CD4-positive, alpha-beta memory T cell (primary cell): ENCODE data around the gene ZNRF1. TPM values are rescaled to one million over a fixed set of nuclear protein-coding genes. Genes with fewer than 3 reads are reported as not detected.

ENCODE experiments used
- CTCF ChIA-PET: fragments of 350-600 bp; sonication (Branson Sonifier 250); formaldehyde crosslinking; loops from one replicate; lab custom pipeline; 2021; ENCODE audit warnings: inconsistent platforms; ENCODE audit not compliant: partially characterized antibody; lab: Charles Lee
- POLR2A ChIA-PET: fragments of 350-600 bp; sonication (Branson Sonifier 250); formaldehyde crosslinking; loops from one replicate; lab custom pipeline; 2021; ENCODE audit not compliant: partially characterized antibody; lab: Charles Lee
- DNase-seq, 5 donors: peaks; one replicate each; pipeline versions ENCODE4 v3.0.0 to v3.0.0-alpha.2; 2020 to 2022; ENCODE audit warnings: mixed read lengths in 1 of 5
- H3K27ac ChIP-seq: one replicate; pipeline ENCODE4 v1.7.0; 2013; ENCODE audit warnings: low read depth, low read length
- H3K27me3 ChIP-seq: 2 replicates; pipeline ENCODE4 v1.7.0; 2013; ENCODE audit warnings: mild to moderate bottlenecking, low read length, moderate library complexity; ENCODE audit not compliant: insufficient read depth
- H3K36me3 ChIP-seq: 2 replicates; pipeline ENCODE4 v1.7.0; 2013; ENCODE audit warnings: mild to moderate bottlenecking, low read length, moderate library complexity; ENCODE audit not compliant: insufficient read depth
- H3K4me1 ChIP-seq: 2 replicates; pipeline ENCODE4 v1.7.0; 2013; ENCODE audit warnings: mild to moderate bottlenecking, low read length, moderate library complexity; ENCODE audit not compliant: insufficient read depth
- H3K4me3 ChIP-seq, 2 donors: one replicate each; pipeline ENCODE4 v1.7.0; 2013; ENCODE audit warnings: low read length in 2 of 2, mild to moderate bottlenecking in 1 of 2
- H3K9me3 ChIP-seq, 2 donors: one replicate each; pipeline ENCODE4 v1.7.0; 2013; ENCODE audit warnings: low read length in 2 of 2, control low read depth in 1 of 2; ENCODE audit not compliant: control insufficient read depth in 1 of 2
- H3K27ac Mint-ChIP-seq, 7 donors: one replicate each; pipeline ENCODE4 v1.8.0; 2020 to 2021; ENCODE audit warnings: mixed read lengths in 7 of 7, mild to moderate bottlenecking in 6 of 7, inconsistent platforms in 3 of 7, moderate library complexity in 3 of 7
- H3K27me3 Mint-ChIP-seq, 2 donors: one replicate each; pipeline ENCODE4 v1.8.0; 2020 to 2021; ENCODE audit warnings: mixed read lengths in 2 of 2
- H3K36me3 Mint-ChIP-seq, 2 donors: one replicate each; pipeline ENCODE4 v1.8.0; 2020 to 2021; ENCODE audit warnings: mixed read lengths in 2 of 2, inconsistent platforms in 1 of 2, mild to moderate bottlenecking in 1 of 2
- H3K4me1 Mint-ChIP-seq, 4 donors: one replicate each; pipeline ENCODE4 v1.8.0; 2020 to 2021; ENCODE audit warnings: mixed read lengths in 4 of 4, mild to moderate bottlenecking in 1 of 4
- H3K4me3 Mint-ChIP-seq, 8 donors: one replicate each; pipeline ENCODE4 v1.8.0; 2020 to 2021; ENCODE audit warnings: mixed read lengths in 8 of 8, mild to moderate bottlenecking in 7 of 8, moderate library complexity in 6 of 8, inconsistent platforms in 3 of 8
- H3K9me3 Mint-ChIP-seq, 8 donors: one replicate each; pipeline ENCODE4 v1.8.0; 2020 to 2021; ENCODE audit warnings: mixed read lengths in 8 of 8, mild to moderate bottlenecking in 5 of 8, inconsistent platforms in 3 of 8, moderate library complexity in 1 of 8
- intact Hi-C: fragments of 100-400 bp; cut with micrococcal nuclease; formaldehyde crosslinking; loops from one replicate; pipeline ENCODE4 v1.15.1; 2023
- polyA plus RNA-seq, 2 donors: library from polyadenylated mRNA; unstranded; fragments of 300-500 nt; fragmentation: Illumina TruSeq; gene quantifications; one replicate each; pipeline ENCODE4 v1.2.3, GENCODE V29; 2021
- total RNA-seq, 2 experiments: library from RNA; stranded (reverse); gene quantifications; one replicate each; pipeline ENCODE4 v1.2.3, GENCODE V29; 2021

ZNRF1 gene
- total and polyA plus RNA-seq, 4 experiments from 2014 or later: 3.4 to 9.5 (median 6.1) TPM

- H3K27me3 ChIP-seq: no peaks in the 10 kb centered on the region
- peaks cover 33% of the 10 kb centered on the region for H3K4me1 ChIP-seq
- Mint-ChIP-seq H3K9me3 (no peaks in the 10 kb centered on the region), H3K27ac (peak overlapping the region in 4 of 7 donors; percentile 9 to 37 (median 20)), H3K36me3 (no peaks in the 10 kb centered on the region), H3K4me1 (peaks cover 16 to 27% (median 23%) of the 10 kb centered on the region in 4 donors), H3K4me3 (no peak overlapping the region), H3K27me3 (no peaks in the 10 kb centered on the region)
- H3K4me3 ChIP-seq: no peak overlapping the region
- no peak overlapping the region for H3K27ac ChIP-seq
- no peak for DNase-seq
- POLR2A ChIA-PET: interaction anchor here (0.7 kb wide), 1 partner anchor 38 kb away, joined by 3 read pairs; no protein-coding TSS in a partner anchor
- CTCF ChIA-PET: interaction anchor here (0.7 to 5.2 kb wide), 8 partner anchors 8 to 199 kb away, joined by 3 to 31 read pairs (median 4); partner anchors contain the start of gene WDR59
- no peaks in the 10 kb centered on the region for H3K36me3 ChIP-seq
- intact Hi-C loops: loop anchor here (5.0 kb wide), 1 partner anchor 51 kb away; no protein-coding TSS in a partner anchor
- no peaks in the 10 kb centered on the region for H3K9me3 ChIP-seq
These were observed 62.8 kb downstream of the ZNRF1 start for GRCh38 chr16:75061669-75062068.

GRCh38 chr16:75062135-75062975 lies 63.5 kb downstream of the ZNRF1 start:
- H3K9me3 Mint-ChIP-seq: no peaks in the 10 kb centered on the region
- Histone ChIP-seq H3K27ac (no peak overlapping the region), H3K27me3 (no peaks in the 10 kb centered on the region), H3K4me3 (no peak overlapping the region), H3K9me3 (no peaks in the 10 kb centered on the region), H3K4me1 (peaks cover 33% of the 10 kb centered on the region), H3K36me3 (no peaks in the 10 kb centered on the region)
- no peak for DNase-seq
- H3K4me3 Mint-ChIP-seq: peak overlapping the region in 4 of 8 donors; percentile 15 to 31 (median 20)
- H3K27me3 Mint-ChIP-seq: no peaks in the 10 kb centered on the region
- ChIA-PET POLR2A (interaction anchor here (0.6 to 1.6 kb wide), 2 partner anchors 9 to 37 kb away, joined by 3 to 4 read pairs; no protein-coding TSS in a partner anchor), CTCF (interaction anchor here (0.7 to 5.2 kb wide), 8 partner anchors 9 to 199 kb away, joined by 3 to 31 read pairs (median 4); partner anchors contain the start of gene WDR59)
- peak overlapping the region; percentile 57 to 88 (median 78) for H3K27ac Mint-ChIP-seq
- H3K36me3 Mint-ChIP-seq: no peaks in the 10 kb centered on the region
- intact Hi-C loops: loop anchor here (5.0 kb wide), 1 partner anchor 50 kb away; no protein-coding TSS in a partner anchor
- H3K4me1 Mint-ChIP-seq: peaks cover 17 to 34% (median 25%) of the 10 kb centered on the region in 4 donors

GRCh38 chr16:75062976-75063346 lies 64.1 kb downstream of the ZNRF1 start:
- Mint-ChIP-seq H3K36me3 (no peaks in the 10 kb centered on the region), H3K4me3 (peak overlapping the region in 4 of 8 donors; percentile 15 to 31 (median 20)), H3K27me3 (no peaks in the 10 kb centered on the region), H3K27ac (peak overlapping the region; percentile 57 to 88 (median 78)), H3K4me1 (peaks cover 17 to 38% (median 25%) of the 10 kb centered on the region in 4 donors), H3K9me3 (no peaks in the 10 kb centered on the region)
- intact Hi-C loops: loop anchor here (5.0 kb wide), 1 partner anchor 49 kb away; no protein-coding TSS in a partner anchor
- Histone ChIP-seq H3K27ac (no peak overlapping the region), H3K4me1 (peaks cover 33% of the 10 kb centered on the region), H3K36me3 (no peaks in the 10 kb centered on the region), H3K4me3 (no peak overlapping the region), H3K9me3 (no peaks in the 10 kb centered on the region), H3K27me3 (no peaks in the 10 kb centered on the region)
- no peak for DNase-seq
- POLR2A ChIA-PET: interaction anchor here (0.6 to 1.6 kb wide), 2 partner anchors 9 to 36 kb away, joined by 3 to 4 read pairs; no protein-coding TSS in a partner anchor
- CTCF ChIA-PET: interaction anchor here (1.2 to 5.2 kb wide), 5 partner anchors 10 to 200 kb away, joined by 3 to 31 read pairs (median 5); partner anchors contain the start of gene WDR59

- H3K27me3 Mint-ChIP-seq: no peaks in the 10 kb centered on the region
- Histone ChIP-seq H3K36me3 (no peaks in the 10 kb centered on the region), H3K27ac (no peak overlapping the region), H3K9me3 (no peaks in the 10 kb centered on the region), H3K4me1 (peaks cover 33% of the 10 kb centered on the region), H3K4me3 (no peak overlapping the region), H3K27me3 (no peaks in the 10 kb centered on the region)
- intact Hi-C loops: loop anchor here (1.0 to 5.0 kb wide), 2 partner anchors 12 to 49 kb away; no protein-coding TSS in a partner anchor
- ChIA-PET CTCF (interaction anchor here (0.9 to 5.2 kb wide), 5 partner anchors 9 to 79 kb away, joined by 3 to 31 read pairs (median 4); partner anchors contain the start of gene WDR59), POLR2A (interaction anchor here (1.6 to 2.9 kb wide), 3 partner anchors 11 to 45 kb away, joined by 3 to 22 read pairs (median 9); no protein-coding TSS in a partner anchor)
- H3K27ac Mint-ChIP-seq: peak overlapping the region in 6 of 7 donors; percentile 37 to 81 (median 56)
- no peak for DNase-seq
- H3K4me3 Mint-ChIP-seq: peak overlapping the region in 3 of 8 donors; percentile 34 to 45 (median 36)
- no peaks in the 10 kb centered on the region for H3K9me3 Mint-ChIP-seq
- H3K36me3 Mint-ChIP-seq: no peaks in the 10 kb centered on the region
- H3K4me1 Mint-ChIP-seq: peaks cover 18 to 38% (median 27%) of the 10 kb centered on the region in 4 donors
These were observed 64.8 kb downstream of the ZNRF1 start for GRCh38 chr16:75063549-75064088.

GRCh38 chr16:75064403-75065148 lies 65.8 kb downstream of the ZNRF1 start:
- Histone ChIP-seq H3K36me3 (no peaks in the 10 kb centered on the region), H3K4me3 (peak overlapping the region in 1 of 2 donors; percentile 2), H3K4me1 (peaks cover 33% of the 10 kb centered on the region), H3K27ac (peak overlapping the region; percentile 6), H3K27me3 (no peaks in the 10 kb centered on the region), H3K9me3 (no peaks in the 10 kb centered on the region)
- Mint-ChIP-seq H3K27me3 (no peaks in the 10 kb centered on the region), H3K4me3 (peak overlapping the region; percentile 46 to 76 (median 69)), H3K9me3 (no peaks in the 10 kb centered on the region), H3K4me1 (peaks cover 18 to 38% (median 28%) of the 10 kb centered on the region in 4 donors), H3K27ac (peak overlapping the region; percentile 72 to 94 (median 91)), H3K36me3 (no peaks in the 10 kb centered on the region)
- POLR2A ChIA-PET: interaction anchor here (0.9 to 2.9 kb wide), 6 partner anchors 10 to 66 kb away, joined by 3 to 22 read pairs (median 5); partner anchors contain the start of gene ZNRF1
- DNase-seq: peak in 1 of 5 donors; percentile 4
- intact Hi-C loops: loop anchor here (1.0 to 5.0 kb wide), 2 partner anchors 11 to 48 kb away; no protein-coding TSS in a partner anchor
- CTCF ChIA-PET: interaction anchor here (0.8 to 5.2 kb wide), 5 partner anchors 10 to 134 kb away, joined by 3 to 31 read pairs (median 4); no protein-coding TSS in a partner anchor

- H3K9me3 ChIP-seq: no peaks in the 10 kb centered on the region
- peak in 3 of 5 donors; percentile 15 to 30 (median 28) for DNase-seq
- no peaks in the 10 kb centered on the region for H3K27me3 ChIP-seq
- CTCF ChIA-PET: interaction anchor here (0.9 to 5.2 kb wide), 3 partner anchors 46 to 134 kb away, joined by 3 to 31 read pairs (median 4); no protein-coding TSS in a partner anchor
- POLR2A ChIA-PET: interaction anchor here (0.9 to 2.9 kb wide), 6 partner anchors 10 to 67 kb away, joined by 3 to 22 read pairs (median 5); partner anchors contain the start of gene ZNRF1
- H3K27ac Mint-ChIP-seq: peak overlapping the region; percentile 72 to 94 (median 91)
- intact Hi-C loops: no loop called here
- no peaks in the 10 kb centered on the region for H3K36me3 Mint-ChIP-seq
- no peaks in the 10 kb centered on the region for H3K36me3 ChIP-seq
- no peak overlapping the region for H3K4me3 ChIP-seq
- H3K27me3 Mint-ChIP-seq: no peaks in the 10 kb centered on the region
- peak overlapping the region in 7 of 8 donors; percentile 46 to 76 (median 70) for H3K4me3 Mint-ChIP-seq
- peaks cover 18 to 44% (median 29%) of the 10 kb centered on the region in 4 donors for H3K4me1 Mint-ChIP-seq
- H3K9me3 Mint-ChIP-seq: no peaks in the 10 kb centered on the region
- H3K27ac ChIP-seq: peak overlapping the region; percentile 6
- H3K4me1 ChIP-seq: peaks cover 33% of the 10 kb centered on the region
These were observed 66.3 kb downstream of the ZNRF1 start for GRCh38 chr16:75065149-75065505.
